Cortex of kidney (tissue), 1 donor: ENCODE results near the gene GGTLC2.

Source experiments
- DNase-seq: peaks from one replicate; lab custom pipeline; 2025; lab: John Stamatoyannopoulos, UW

The GGTLC2 gene

GRCh38 chr22:22691716-22692701, 47.6 kb downstream of the GGTLC2 start:
- no peak for DNase-seq

GRCh38 chr22:22692707-22693530, 48.5 kb downstream of the GGTLC2 start:
- no peak for DNase-seq

- DNase-seq = no peak
Observed at GRCh38 chr22:22693531-22693884, 49.1 kb downstream of the GGTLC2 start.

- DNase-seq = no peak
Observed at GRCh38 chr22:22694106-22694505, 49.7 kb downstream of the GGTLC2 start.

- DNase-seq = no peak
Observed at GRCh38 chr22:22696104-22696503, 51.7 kb downstream of the GGTLC2 start.
